MCF 10A (cell line): ENCODE measurements around the gene SEC14L5. TPM values are rescaled to one million over a fixed set of nuclear protein-coding genes. Genes with fewer than 3 reads are reported as not detected.

Source experiments
- BruUV-seq: library from RNA; stranded (reverse); fragments of 400-500 nt; replicated peaks from 2 replicates; lab custom pipeline; 2021; lab: Mats Ljungman, UMichigan
- CTCF ChIA-PET: fragments of 300-600 bp; sonication (Branson Sonifier 250); formaldehyde crosslinking; extraction: SDS; loops from one replicate; lab custom pipeline; 2021; ENCODE audit warnings: antibody characterized with exemption, inconsistent platforms; lab: Yijun Ruan, JAX
- POLR2A ChIA-PET: fragments of 300-600, 350-650 bp; sonication (Branson Sonifier 250); formaldehyde crosslinking; extraction: SDS; loops from one replicate; lab custom pipeline; 2020; ENCODE audit warnings: antibody characterized with exemption, inconsistent platforms; lab: Yijun Ruan, JAX
- DNase-seq: peaks from one replicate; pipeline ENCODE4 v3.0.0-alpha.2; 2018; ENCODE audit not compliant: unreplicated experiment
- H3K27ac Mint-ChIP-seq: one replicate; pipeline ENCODE4 v1.8.0; 2022; ENCODE audit warnings: mild to moderate bottlenecking, low read depth, mixed read lengths; ENCODE audit not compliant: unreplicated experiment
- H3K27me3 Mint-ChIP-seq: one replicate; pipeline ENCODE4 v1.8.0; 2022; ENCODE audit warnings: mixed read lengths; ENCODE audit not compliant: insufficient read depth, unreplicated experiment
- H3K36me3 Mint-ChIP-seq: one replicate; pipeline ENCODE4 v1.8.0; 2022; ENCODE audit warnings: mild to moderate bottlenecking, moderate library complexity, mixed read lengths; ENCODE audit not compliant: insufficient read depth, unreplicated experiment
- H3K4me1 Mint-ChIP-seq: one replicate; pipeline ENCODE4 v1.8.0; 2022; ENCODE audit warnings: mixed read lengths; ENCODE audit not compliant: insufficient read depth, unreplicated experiment
- H3K4me3 Mint-ChIP-seq: one replicate; pipeline ENCODE4 v1.8.0; 2022; ENCODE audit warnings: mild to moderate bottlenecking, moderate library complexity, mixed read lengths; ENCODE audit not compliant: unreplicated experiment
- H3K9me3 Mint-ChIP-seq: one replicate; pipeline ENCODE4 v1.8.0; 2022; ENCODE audit warnings: mixed read lengths; ENCODE audit not compliant: unreplicated experiment
- intact Hi-C: fragments of 100-400 bp; cut with micrococcal nuclease; formaldehyde crosslinking; loops from 2 replicates; pipeline ENCODE4 v1.14.1; 2022
- total RNA-seq: library from RNA; stranded (reverse); gene quantifications from 2 replicates; pipeline ENCODE4 v1.2.3, GENCODE V29; 2022
- TF ChIP-seq, protein P1 (sequence below): fragments of 200-600 bp; IDR thresholded peaks from one replicate; pipeline ENCODE4 v1.8.0; 2022; ENCODE audit warnings: antibody characterized with exemption, mild to moderate bottlenecking; ENCODE audit not compliant: unreplicated experiment

The SEC14L5 gene
- total RNA-seq, 1 experiment from 2014 or later: not detected

DNA sequence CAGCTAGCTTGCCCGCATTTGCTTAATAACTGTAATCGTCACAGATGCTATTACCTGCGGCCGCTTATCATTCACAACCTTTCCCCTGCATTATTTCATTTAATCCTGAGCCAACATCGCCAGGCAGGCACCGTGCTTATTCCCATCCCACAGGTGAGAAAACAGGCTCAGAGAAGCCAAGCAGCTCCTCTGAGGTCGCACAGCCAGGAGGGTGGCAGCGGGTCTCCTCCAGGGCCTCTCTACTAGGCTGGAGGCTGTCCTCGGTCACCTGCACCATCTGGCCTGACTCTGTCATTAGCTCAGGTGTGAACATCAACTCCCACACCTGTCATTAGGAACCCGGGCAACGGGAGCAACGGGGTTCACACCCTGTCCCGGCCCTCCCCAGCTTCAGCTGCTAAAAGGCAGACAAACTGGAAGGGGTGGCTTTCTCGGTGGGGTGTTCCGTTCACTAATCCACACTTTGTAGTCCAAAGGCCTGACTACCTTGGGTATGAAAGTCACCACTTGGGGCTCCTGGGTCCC, 24.2 kb upstream of the SEC14L5 start:
- H3K36me3 Mint-ChIP-seq: peaks cover 55% of the 10 kb centered on the region
- BruUV-seq: no TSS peak
- H3K27ac Mint-ChIP-seq: no peak overlapping the region
- no peak overlapping the region for H3K4me3 Mint-ChIP-seq
- H3K4me1 Mint-ChIP-seq: peaks cover 26% of the 10 kb centered on the region
- no peaks in the 10 kb centered on the region for H3K27me3 Mint-ChIP-seq
- TF ChIP-seq, protein P1, sequence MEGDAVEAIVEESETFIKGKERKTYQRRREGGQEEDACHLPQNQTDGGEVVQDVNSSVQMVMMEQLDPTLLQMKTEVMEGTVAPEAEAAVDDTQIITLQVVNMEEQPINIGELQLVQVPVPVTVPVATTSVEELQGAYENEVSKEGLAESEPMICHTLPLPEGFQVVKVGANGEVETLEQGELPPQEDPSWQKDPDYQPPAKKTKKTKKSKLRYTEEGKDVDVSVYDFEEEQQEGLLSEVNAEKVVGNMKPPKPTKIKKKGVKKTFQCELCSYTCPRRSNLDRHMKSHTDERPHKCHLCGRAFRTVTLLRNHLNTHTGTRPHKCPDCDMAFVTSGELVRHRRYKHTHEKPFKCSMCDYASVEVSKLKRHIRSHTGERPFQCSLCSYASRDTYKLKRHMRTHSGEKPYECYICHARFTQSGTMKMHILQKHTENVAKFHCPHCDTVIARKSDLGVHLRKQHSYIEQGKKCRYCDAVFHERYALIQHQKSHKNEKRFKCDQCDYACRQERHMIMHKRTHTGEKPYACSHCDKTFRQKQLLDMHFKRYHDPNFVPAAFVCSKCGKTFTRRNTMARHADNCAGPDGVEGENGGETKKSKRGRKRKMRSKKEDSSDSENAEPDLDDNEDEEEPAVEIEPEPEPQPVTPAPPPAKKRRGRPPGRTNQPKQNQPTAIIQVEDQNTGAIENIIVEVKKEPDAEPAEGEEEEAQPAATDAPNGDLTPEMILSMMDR: no peak
- CTCF ChIA-PET: interaction anchor here (0.6 to 1.7 kb wide), 3 partner anchors 17 to 348 kb away, joined by 3 to 11 read pairs (median 7); no protein-coding TSS in a partner anchor
- intact Hi-C loops: loop anchor here (10.0 kb wide), 1 partner anchor 49 kb away; no protein-coding TSS in a partner anchor
- DNase-seq: no peak
- POLR2A ChIA-PET: interaction anchor here (0.6 to 3.8 kb wide), 2 partner anchors 10 to 13 kb away, joined by 3 to 21 read pairs; no protein-coding TSS in a partner anchor
- no peaks in the 10 kb centered on the region for H3K9me3 Mint-ChIP-seq

DNA sequence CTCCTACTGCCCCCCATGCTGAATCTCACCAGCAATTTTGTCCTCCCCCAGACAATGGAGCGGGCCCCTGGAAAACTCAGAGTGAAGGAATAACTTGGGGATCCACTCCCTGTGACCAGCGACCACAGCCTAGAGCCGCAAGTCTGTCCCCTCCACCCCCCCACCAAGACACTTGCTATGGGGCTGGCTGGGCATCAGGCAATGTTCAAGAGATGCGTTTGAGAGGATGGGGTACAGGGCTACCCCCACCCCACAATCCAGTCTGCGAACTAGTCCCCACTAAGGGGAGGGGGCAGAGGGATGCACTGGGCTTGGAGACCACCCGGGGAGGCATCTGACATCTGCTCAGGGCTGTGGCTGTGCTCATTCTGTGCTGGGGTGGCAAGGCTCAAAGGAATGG, 23.5 kb upstream of the SEC14L5 start:
- intact Hi-C loops: loop anchor here (10.0 kb wide), 1 partner anchor 50 kb away; no protein-coding TSS in a partner anchor
- TSS peak; percentile 5 for BruUV-seq
- peak overlapping the region; percentile 69 for H3K27ac Mint-ChIP-seq
- H3K36me3 Mint-ChIP-seq: peaks cover 48% of the 10 kb centered on the region
- H3K9me3 Mint-ChIP-seq: no peaks in the 10 kb centered on the region
- H3K27me3 Mint-ChIP-seq: no peaks in the 10 kb centered on the region
- POLR2A ChIA-PET: interaction anchor here (0.6 to 3.8 kb wide), 9 partner anchors 8 to 164 kb away, joined by 3 to 23 read pairs (median 11); partner anchors contain the start of gene SEC14L5
- peak overlapping the region; percentile 86 for H3K4me3 Mint-ChIP-seq
- TF ChIP-seq, protein P1: no peak
- peaks cover 21% of the 10 kb centered on the region for H3K4me1 Mint-ChIP-seq
- DNase-seq: no peak
- CTCF ChIA-PET: interaction anchor here (1.6 to 4.3 kb wide), 4 partner anchors 12 to 78 kb away, joined by 3 to 33 read pairs (median 7); no protein-coding TSS in a partner anchor

DNA sequence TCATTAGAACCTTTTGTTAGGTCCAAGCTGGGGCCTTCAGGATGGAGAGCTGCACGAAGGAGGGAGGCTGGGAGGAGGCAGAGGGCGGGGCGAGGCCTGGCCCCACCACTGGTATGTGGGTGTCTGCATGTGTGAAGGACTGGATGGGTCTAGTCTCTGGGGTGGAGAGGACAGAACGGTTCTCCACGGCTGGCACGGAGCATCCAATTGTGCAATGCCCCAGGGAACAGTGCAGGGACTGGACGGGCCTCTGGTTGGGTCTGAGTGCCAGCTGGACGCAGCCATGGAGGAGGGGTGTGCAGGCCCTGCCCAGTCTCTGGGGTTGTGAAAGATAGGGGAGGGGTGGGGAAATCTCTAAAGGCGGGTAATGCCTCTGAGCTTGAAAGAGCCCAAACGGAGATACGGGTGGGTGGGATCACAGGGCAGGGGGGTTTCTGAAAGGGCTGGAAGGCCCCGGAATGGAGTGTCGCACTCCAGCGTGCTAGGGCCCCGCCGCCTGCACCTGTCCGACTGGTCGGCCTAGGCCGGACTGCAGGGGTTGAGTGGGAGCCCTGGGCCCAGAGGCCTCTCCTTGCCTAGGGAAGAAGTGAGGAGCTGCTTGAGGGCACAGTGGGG, 22.8 kb upstream of the SEC14L5 start:
- Mint-ChIP-seq H3K36me3 (peaks cover 41% of the 10 kb centered on the region), H3K27me3 (no peaks in the 10 kb centered on the region), H3K9me3 (no peaks in the 10 kb centered on the region), H3K4me3 (peak overlapping the region; percentile 86), H3K27ac (peak overlapping the region; percentile 69), H3K4me1 (peaks cover 21% of the 10 kb centered on the region)
- ChIA-PET POLR2A (interaction anchor here (0.6 to 3.8 kb wide), 24 partner anchors 9 to 1801 kb away, joined by 3 to 45 read pairs (median 6); partner anchors contain the start of genes ANKS3, DNAAF8, GLYR1 and NUDT16L1), CTCF (interaction anchor here (0.6 to 4.3 kb wide), 14 partner anchors 9 to 200 kb away, joined by 3 to 33 read pairs (median 4); no protein-coding TSS in a partner anchor)
- DNase-seq: peak; percentile 98
- no TSS peak for BruUV-seq
- intact Hi-C loops: loop anchor here (1.0 to 10.0 kb wide), 2 partner anchors 9 to 51 kb away; no protein-coding TSS in a partner anchor
- TF ChIP-seq, protein P1: no peak
